GM10248 (cell line): Measurements from ENCODE around the gene ACSL5.

ENCODE experiments used
- CTCF ChIA-PET: fragments of 300-600 bp; sonication (Branson Sonifier 250); formaldehyde crosslinking; extraction: SDS; loops from one replicate; lab custom pipeline; 2021; ENCODE audit warnings: antibody characterized with exemption; lab: Yijun Ruan, JAX
- POLR2A ChIA-PET: fragments of 350-650 bp; sonication (Branson Sonifier 250); formaldehyde crosslinking; extraction: SDS; loops from one replicate; lab custom pipeline; 2020; ENCODE audit warnings: antibody characterized with exemption; lab: Yijun Ruan, JAX
- DNase-seq: peaks from one replicate; pipeline ENCODE4 v3.0.0; 2012; ENCODE audit errors: extremely low spot score
- TF ChIP-seq, protein P1 (sequence below): IDR thresholded peaks from 2 replicates; pipeline ENCODE4 v1.5.1; 2012; ENCODE audit warnings: mild to moderate bottlenecking, low read depth; ENCODE audit errors: extremely low read depth, missing control alignments, control extremely low read depth

The ACSL5 gene, protein sequence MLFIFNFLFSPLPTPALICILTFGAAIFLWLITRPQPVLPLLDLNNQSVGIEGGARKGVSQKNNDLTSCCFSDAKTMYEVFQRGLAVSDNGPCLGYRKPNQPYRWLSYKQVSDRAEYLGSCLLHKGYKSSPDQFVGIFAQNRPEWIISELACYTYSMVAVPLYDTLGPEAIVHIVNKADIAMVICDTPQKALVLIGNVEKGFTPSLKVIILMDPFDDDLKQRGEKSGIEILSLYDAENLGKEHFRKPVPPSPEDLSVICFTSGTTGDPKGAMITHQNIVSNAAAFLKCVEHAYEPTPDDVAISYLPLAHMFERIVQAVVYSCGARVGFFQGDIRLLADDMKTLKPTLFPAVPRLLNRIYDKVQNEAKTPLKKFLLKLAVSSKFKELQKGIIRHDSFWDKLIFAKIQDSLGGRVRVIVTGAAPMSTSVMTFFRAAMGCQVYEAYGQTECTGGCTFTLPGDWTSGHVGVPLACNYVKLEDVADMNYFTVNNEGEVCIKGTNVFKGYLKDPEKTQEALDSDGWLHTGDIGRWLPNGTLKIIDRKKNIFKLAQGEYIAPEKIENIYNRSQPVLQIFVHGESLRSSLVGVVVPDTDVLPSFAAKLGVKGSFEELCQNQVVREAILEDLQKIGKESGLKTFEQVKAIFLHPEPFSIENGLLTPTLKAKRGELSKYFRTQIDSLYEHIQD

DNA sequence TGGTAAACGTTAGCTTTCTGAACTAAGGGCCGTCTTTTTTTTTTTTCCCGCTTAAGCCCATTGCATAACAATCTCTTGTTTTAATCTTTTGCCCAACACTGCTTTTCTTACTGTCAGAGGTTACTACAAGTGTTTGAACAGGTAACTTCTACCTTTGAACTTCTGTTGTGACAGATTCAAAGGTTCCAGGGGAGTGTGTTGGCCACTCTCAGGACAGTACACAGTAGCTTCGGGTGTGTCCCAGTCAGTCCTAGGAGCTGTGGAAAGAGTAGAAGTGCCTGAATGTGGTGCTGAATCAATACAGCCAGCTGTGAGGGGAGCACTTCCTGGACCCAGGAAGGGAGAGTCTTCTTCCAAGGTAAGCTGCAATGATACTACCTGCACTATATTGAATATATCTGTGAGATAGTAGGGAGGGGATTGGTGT lies at the start of gene ACSL5:
Gene ACSL5 (plus strand): TSS at position 205 of the 427 bp plus-strand sequence. CDS start 20,831 bp downstream, outside the sequence.
- POLR2A ChIA-PET: no interaction called here
- CTCF ChIA-PET: interaction anchor here (0.6 to 4.4 kb wide), 5 partner anchors 13 to 260 kb away, joined by 3 to 36 read pairs (median 3); no protein-coding TSS in a partner anchor
- DNase-seq: no peak
- TF ChIP-seq, protein P1, sequence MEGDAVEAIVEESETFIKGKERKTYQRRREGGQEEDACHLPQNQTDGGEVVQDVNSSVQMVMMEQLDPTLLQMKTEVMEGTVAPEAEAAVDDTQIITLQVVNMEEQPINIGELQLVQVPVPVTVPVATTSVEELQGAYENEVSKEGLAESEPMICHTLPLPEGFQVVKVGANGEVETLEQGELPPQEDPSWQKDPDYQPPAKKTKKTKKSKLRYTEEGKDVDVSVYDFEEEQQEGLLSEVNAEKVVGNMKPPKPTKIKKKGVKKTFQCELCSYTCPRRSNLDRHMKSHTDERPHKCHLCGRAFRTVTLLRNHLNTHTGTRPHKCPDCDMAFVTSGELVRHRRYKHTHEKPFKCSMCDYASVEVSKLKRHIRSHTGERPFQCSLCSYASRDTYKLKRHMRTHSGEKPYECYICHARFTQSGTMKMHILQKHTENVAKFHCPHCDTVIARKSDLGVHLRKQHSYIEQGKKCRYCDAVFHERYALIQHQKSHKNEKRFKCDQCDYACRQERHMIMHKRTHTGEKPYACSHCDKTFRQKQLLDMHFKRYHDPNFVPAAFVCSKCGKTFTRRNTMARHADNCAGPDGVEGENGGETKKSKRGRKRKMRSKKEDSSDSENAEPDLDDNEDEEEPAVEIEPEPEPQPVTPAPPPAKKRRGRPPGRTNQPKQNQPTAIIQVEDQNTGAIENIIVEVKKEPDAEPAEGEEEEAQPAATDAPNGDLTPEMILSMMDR: no peak

DNA sequence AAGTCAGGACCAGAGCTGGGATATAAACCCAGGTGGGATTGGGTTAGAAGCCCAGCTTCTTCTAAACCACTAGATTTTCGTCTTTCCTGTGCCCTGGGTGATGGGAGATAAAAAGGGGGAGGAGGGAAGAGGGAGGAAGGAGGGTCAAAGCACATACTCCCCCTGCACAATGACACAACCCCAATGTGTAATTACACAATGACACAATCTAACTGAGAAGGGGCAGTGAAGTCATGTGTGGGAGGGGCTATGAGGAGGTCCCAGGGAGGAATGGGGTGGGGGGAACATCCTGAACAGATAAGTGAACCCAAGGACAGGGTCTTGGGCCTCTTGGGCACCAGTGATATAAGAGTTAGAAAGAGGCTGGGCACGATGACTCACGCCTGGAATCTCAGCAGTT lies 46.2 kb upstream of the ACSL5 start:
- CTCF ChIA-PET: interaction anchor here (1.4 to 1.9 kb wide), 3 partner anchors 12 to 19 kb away, joined by 4 to 11 read pairs (median 4); no protein-coding TSS in a partner anchor
- POLR2A ChIA-PET: no interaction called here
- no peak for DNase-seq
- TF ChIP-seq, protein P1: no peak

DNA sequence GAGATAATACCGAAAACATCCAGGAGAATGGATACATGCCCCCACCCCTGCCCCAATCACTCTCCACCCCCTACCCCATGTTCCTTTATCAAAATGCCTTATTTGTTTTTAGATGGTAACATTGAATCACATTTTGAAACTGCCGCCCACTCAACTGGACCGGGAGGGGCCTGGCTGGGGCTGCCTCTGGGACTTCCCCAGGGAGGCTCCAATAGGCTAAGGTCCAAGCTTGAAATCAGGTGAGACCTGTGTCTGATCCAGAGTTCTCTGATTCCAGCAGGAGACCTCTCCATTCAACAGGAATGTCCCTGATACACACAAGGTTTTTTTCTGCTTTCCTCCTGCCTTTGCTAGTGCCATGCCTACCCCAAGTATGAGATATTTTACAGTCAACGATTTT lies 43.8 kb upstream of the ACSL5 start:
- POLR2A ChIA-PET: no interaction called here
- peak; percentile 52 for DNase-seq
- TF ChIP-seq, protein P1: no peak
- CTCF ChIA-PET: interaction anchor here (0.9 to 1.7 kb wide), 7 partner anchors 13 to 193 kb away, joined by 3 to 6 read pairs (median 5); no protein-coding TSS in a partner anchor

DNA sequence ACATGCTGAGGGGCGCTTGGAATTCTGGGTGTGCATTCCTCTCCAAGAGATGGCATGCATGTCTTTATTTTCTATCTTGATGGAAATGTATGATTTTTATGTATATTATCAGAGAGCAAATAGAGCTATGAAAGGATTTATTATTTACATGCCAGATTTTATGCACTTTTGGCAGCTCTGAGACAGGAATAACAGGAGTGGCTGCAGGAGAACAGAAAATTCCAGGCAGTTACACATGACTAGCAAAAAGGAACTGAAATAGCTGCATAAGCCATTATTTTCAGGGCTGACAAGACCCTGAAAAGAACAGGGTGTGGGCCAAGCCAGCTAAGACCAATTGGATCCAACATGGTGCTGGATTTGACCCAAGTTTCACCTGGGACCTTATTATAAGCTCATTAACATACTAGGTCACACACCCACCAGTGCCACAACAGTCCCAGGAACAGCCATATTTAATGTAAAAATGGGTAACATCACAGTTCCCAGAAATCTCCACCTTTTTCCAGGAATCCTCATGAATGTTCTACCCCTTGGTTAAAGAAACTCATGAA lies 43.2 kb upstream of the ACSL5 start:
- POLR2A ChIA-PET: no interaction called here
- DNase-seq: no peak
- CTCF ChIA-PET: interaction anchor here (0.9 to 1.7 kb wide), 7 partner anchors 14 to 193 kb away, joined by 3 to 6 read pairs (median 5); no protein-coding TSS in a partner anchor
- TF ChIP-seq, protein P1: no peak

DNA sequence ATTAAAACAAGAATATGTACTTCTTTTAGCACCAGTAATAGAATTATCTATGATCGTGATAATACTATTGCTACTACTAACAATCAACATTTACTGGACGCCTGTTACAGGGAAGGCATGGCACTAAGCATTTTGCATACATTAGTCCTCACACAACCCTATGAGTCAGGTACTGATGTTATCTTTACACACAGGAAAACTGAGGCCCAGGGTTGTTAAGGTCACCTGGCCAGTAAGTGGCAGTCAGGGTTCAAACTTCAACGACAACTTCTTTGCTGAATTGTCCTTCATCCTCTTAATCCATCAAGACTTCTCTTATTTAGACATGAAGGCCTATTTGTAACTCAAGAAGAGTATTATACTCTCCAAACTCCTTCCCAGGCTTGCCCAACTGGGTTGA lies 41.9 kb upstream of the ACSL5 start:
- POLR2A ChIA-PET: interaction anchor here (0.7 kb wide), 1 partner anchor 10 kb away, joined by 3 read pairs; no protein-coding TSS in a partner anchor
- TF ChIP-seq, protein P1: no peak
- no peak for DNase-seq
- CTCF ChIA-PET: interaction anchor here (1.0 to 1.7 kb wide), 3 partner anchors 16 to 140 kb away, joined by 3 to 6 read pairs (median 5); no protein-coding TSS in a partner anchor
